ENCODE measurements around the gene MROH2A.

The MROH2A gene

DNA sequence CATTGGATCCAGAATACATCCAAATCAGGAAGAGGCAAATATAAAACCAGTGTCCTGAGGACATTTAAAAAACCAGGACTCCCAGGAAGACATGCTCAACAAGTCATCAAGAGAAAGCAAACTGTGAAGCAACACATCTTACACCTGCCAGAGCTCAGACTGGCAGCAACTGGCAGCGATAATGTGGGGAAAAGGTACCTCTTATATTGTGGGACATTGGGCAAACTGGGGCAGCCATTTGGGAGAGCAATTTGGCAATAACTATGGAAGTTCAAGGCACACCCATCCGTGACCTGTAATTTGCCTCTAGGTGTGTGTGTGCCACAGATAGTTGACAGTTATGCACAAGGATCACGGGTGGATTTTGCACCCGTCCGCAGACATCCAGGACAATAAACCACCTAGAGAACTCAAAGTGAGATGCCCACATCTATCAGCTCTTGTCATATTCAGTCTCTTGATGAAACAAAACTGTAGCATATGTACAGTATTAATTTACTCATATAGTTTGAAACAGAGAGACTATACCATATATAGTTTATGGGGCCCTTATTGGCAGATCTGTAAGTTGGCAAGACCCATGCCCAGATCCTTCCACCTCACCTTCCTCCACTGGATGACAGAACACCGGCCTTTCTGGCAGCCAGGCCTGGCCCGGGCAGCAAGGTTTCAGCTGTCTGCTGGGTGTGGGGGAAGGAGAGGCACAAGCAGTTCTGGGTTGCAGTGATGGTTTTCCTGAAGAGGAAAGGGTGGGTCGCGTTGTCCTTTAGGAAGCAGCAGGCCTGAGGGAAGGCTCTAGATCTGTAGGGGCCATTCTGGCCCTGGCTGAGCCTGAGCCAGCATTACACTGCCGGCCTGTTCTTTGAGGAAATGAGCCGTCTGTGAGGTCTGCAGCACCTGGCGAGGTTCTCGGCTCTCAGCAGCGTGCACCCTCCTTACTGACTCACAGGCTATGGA is 57.4 kb downstream of the MROH2A start:
- no peak for DNase-seq (ENCODE audit: low spot score)

DNA sequence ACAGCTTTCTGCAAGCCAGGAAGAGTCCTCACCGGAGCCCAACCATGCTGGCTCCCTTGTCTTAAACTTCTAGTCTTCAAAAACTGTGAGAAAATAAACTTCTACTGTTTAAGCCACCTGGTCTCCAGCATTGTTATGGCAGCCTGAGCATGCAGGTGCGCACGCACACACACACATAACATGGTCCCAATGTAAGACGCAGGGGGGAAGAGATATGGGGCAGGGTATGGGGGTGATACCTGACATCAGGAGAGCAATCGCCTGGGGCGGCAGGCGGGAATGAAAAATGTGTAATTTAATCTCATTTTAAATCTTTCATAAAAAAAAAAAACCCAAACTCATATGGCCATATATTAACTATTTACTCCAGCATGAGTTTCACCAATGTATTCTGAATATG is 58.2 kb downstream of the MROH2A start:
- no peak for DNase-seq (ENCODE audit: low spot score)

- DNase-seq (ENCODE audit: low spot score), result no peak
These were observed 59.6 kb downstream of the MROH2A start for GRCh38 chr2:233837694-233838229.

DNA sequence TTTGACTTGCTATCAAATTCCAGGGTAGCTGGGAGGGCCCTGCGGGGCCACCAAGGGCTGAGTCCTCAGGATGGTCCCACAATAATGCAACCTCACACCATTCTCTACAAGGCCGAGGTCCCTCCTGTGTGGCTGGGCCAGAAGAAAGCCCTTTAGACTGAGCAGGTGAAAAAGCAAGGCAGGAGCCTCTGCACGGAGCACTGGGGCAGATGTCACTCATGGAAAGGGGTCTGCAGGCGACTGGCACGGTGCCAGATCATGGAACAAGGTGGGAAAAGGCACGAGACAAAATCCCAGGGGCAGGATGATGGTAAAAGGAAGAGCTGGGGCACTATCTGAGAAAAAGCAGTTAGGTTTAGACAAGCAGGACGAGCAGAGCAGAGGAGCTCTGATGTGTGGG is 60.1 kb downstream of the MROH2A start:
- DNase-seq (ENCODE audit: low spot score), result no peak

DNA sequence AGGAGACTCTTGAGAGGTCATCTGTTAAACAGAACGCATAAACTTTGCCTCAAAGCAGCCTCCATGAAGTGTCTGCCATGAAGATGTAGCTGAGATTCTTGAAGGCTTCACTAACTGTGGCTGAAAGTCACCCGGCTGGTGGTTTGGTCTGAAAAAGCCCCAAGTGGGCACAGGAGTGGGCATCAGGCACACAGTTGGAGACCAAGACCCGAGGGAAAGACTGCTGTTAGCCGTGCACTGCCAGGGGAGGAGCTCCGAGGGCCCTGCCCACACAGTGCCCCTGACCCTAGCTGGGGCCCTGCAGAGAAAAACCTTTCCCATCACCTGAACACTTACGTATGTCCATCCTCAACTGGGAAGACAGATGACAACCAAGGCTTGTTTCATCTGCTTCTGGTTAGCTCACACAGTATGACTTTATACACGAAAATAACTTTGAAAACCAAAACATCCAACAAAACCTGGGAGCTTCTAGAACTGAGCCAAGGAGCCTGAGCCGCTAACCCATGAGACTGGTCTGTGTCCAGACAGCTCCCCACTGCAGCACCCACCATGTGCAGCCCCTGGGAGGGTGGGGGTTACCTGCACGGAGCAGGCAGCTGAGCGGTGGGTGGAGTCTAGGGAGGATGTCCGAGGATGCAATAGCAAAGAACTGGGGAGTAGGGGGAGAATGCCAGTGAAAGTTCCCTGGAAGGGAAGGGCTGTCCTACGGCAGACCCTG is 60.8 kb downstream of the MROH2A start:
- DNase-seq (ENCODE audit: low spot score), result no peak

DNA sequence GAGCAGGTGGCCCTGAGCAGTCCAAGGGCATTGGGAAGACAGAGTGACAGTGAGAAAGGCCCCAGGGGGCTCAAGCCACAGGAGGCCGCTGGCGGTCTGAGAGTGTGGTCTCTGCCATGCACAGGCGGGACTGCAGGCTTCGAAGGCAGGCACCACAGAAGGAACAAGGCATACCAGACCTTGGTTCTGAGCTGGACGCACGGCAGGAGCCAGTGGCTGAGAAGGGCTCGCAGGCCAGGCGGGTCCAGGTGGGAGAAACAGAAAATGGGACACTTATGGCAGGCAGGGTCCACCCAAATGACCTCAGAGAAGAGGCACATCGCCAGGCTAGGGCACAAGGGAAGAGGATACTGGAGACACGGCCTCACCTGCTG is 61.3 kb downstream of the MROH2A start:
- no peak for DNase-seq (ENCODE audit: low spot score)

- no peak for DNase-seq (ENCODE audit: low spot score)
These were observed 62.4 kb downstream of the MROH2A start for GRCh38 chr2:233840520-233840919.

DNA sequence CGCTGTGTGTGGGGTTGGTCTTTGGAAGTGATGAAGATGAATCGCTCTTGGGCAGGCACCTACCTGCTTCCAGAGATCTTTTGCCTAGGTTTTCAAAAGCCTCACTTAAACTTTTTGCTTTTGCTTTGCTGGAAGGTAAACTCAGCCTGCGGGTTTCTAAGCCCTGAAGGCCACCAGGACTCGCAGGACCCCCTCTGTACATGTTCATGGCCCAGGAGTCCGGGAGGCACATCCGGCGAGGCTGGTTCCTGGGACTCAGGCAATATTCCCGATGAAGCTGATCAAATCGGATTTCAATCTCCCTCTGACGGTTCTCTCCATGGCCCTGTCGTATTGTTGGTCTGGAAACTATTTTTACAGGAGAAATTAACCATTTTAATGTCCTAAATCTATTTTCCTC is 63.1 kb downstream of the MROH2A start:
- DNase-seq (ENCODE audit: low spot score), result no peak

GRCh38 chr2:233844064-233844807 is 66.1 kb downstream of the MROH2A start:
- DNase-seq (ENCODE audit: low spot score), result no peak

- DNase-seq (ENCODE audit: low spot score), result no peak
These were observed 66.7 kb downstream of the MROH2A start for GRCh38 chr2:233844836-233845235.

DNA sequence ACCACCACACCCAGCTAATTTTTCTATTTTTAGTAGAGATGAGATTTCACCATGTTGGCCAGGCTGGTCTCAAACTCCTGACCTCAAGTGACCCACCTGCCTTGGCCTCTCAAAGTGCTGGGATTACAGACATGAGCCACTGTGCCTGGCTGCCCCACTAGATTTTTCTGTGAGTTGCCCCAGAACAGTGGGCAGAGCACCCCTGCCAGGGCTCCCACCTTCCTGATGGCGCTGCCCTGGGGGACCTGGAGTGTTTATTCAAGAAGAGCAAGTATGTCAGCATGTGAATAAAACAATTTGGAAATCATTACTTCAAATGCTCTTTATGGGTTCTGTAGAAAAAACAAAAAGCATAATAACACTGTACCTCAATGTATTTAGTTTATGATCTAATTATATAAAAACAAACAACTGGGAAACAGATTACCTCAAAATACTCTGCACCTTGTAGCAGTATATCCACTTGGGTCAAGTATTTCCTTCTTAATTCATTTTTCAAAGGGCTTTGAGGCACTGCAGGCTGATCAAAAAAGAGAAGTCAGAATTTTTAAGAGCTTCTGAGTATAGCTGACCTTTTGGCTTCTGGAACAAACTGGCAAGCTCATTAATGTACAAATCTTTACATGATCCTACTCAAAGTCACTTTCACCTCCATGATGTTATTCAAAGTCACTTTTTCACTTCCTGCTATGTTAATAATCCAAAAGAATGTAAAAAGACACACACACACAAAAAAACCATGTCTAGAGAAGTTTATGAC is 67.4 kb downstream of the MROH2A start:
- no peak for DNase-seq (ENCODE audit: low spot score)

- DNase-seq (ENCODE audit: low spot score), result no peak
These were observed 68.5 kb downstream of the MROH2A start for GRCh38 chr2:233846387-233847247.

- DNase-seq (ENCODE audit: low spot score), result no peak
These were observed 69.2 kb downstream of the MROH2A start for GRCh38 chr2:233847248-233847898.

- no peak for DNase-seq (ENCODE audit: low spot score)
These were observed 70.1 kb downstream of the MROH2A start for GRCh38 chr2:233848276-233848675.

GRCh38 chr2:233849607-233850271 is 71.6 kb downstream of the MROH2A start:
- no peak for DNase-seq (ENCODE audit: low spot score)

DNA sequence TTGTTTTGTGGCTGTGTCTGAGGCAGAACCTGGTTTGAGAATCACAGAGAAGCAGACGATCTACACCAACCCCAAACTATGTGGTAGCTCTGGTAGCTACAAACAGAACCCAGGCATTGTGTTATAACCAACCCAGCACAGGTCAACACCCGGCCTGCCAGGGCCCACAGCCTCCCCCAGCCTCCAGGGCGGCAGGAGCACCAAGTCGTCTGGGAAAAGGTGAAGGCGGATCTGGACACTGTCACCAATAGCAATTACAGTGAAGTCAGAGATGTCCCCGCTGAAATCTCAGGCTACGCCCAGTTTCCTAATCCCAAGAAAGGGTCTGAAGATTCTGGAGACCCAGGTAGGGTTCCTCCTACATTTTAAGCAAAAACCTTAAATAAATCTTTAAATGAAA is 72.6 kb downstream of the MROH2A start:
- no peak for DNase-seq (ENCODE audit: low spot score)

DNA sequence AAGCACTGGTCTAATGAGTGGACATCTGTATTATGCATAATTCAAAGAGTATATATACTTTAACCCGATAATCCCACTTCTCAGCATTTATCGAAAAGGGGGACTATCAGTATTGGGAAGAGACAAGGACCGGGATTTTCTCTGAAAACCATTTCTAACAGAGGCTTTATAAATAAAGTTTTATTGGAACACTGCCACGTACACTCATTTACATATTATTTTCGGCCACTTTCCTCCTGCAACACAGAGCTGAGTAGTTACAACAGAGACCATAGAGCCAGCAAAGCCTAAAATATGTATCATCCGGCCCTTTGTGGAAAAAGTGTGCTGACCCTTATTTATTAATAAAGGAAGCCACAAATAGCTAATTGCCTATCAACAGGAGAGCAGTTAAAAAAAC is 73.0 kb downstream of the MROH2A start:
- DNase-seq (ENCODE audit: low spot score), result no peak

- DNase-seq (ENCODE audit: low spot score), result no peak
These were observed 73.9 kb downstream of the MROH2A start for GRCh38 chr2:233852056-233852455.

DNA sequence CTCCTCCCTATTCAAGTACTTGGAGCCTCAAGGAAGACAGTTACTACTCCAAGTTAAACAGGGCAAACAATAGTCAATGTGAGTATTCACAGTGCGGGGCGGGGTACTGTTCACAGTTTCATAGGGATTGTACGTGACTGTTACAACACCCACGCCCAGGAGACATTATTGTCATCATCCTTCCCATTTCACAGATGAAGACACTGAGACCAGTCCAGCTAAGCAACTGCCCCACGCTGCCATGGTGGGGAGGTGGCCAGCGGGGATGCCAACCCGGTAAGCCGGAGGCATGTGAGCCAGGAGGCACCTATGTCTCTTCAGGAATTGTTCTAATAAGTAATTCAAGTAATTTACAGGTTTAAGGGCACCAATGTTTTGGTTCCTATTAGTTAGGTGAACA is 75.2 kb downstream of the MROH2A start:
- DNase-seq (ENCODE audit: low spot score), result no peak

- no peak for DNase-seq (ENCODE audit: low spot score)
These were observed 75.7 kb downstream of the MROH2A start for GRCh38 chr2:233853883-233854240.
